NOMO-1 (cell line): ENCODE data around the gene SCGB1A1.

ENCODE experiments used
- DNase-seq, 2 experiments: peaks; one replicate each; lab custom pipeline; 2025; ENCODE audit not compliant: unreplicated experiment in 2 of 2; lab: John Stamatoyannopoulos, UW

SCGB1A1 gene

GRCh38 chr11:62419943-62420342 is 1.1 kb downstream of the SCGB1A1 start:
- no peak for DNase-seq

GRCh38 chr11:62420882-62421281 is 2.0 kb downstream of the SCGB1A1 start:
- no peak for DNase-seq

- no peak for DNase-seq
These were observed 3.2 kb downstream of the SCGB1A1 start for GRCh38 chr11:62421996-62422395.

- DNase-seq = no peak
These were observed 4.2 kb downstream of the SCGB1A1 start for GRCh38 chr11:62423012-62423411.

GRCh38 chr11:62427630-62428233 is 8.9 kb downstream of the SCGB1A1 start:
- peak; percentile 89 to 100 for DNase-seq

GRCh38 chr11:62428871-62429560 is 10.2 kb downstream of the SCGB1A1 start:
- no peak for DNase-seq

DNA sequence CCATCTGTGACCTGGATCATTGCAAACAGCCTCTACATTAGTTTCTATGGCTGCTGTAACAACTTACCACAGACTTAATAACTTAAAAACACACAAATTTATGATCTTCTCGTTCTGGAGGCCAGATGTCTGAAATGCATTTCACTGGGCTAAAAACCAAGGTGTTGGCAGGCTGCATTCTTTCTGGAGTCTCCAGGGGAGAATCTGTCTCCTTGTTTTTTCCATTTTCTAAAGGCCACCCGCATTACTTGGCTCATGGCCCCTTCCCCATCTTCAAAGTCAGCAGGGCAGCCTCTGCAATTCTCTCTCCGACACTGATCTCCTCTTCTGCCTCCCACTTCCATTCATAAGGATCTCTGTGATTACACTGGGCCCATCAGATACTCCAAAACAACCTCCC is 11.6 kb downstream of the SCGB1A1 start:
- DNase-seq = no peak

- no peak for DNase-seq
These were observed 12.5 kb downstream of the SCGB1A1 start for GRCh38 chr11:62431171-62431901.

- no peak for DNase-seq
These were observed 13.9 kb downstream of the SCGB1A1 start for GRCh38 chr11:62432695-62433094.

DNA sequence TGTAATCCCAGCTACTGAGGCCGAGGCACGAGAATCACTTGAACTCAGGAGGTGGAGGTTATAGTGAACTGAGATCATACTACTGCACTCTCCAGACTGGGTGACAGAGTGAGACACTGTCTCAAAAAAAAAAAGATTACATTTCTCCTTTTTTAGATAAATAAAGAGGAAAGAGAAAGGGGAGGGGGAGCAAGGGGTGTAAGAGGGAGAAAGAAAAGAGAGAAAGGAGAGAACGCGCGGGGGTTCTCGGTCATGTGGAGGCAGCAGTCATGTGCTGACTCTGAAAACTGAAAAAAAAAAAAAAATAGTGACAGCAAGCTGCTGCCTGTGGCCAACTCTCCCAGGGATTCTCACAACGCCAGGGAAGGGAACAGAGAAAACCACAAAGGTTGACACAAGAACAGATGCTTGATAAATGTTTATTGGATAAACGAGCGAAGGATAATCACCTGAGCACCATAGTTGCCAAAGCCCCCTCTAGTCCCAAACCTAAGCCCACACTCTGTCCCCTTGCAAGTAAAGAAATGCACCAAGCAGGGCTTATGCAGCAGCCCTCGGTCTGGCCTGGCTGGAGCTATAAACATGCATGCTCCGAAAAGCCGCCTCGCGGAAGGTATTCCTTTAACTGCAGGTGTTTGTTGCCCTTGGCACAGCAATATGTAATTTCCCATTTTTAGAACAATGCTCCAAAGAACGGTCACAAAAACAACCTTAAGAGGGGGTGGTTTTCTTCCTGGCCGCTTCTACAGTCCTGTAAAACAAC is 14.5 kb downstream of the SCGB1A1 start:
- no peak for DNase-seq

GRCh38 chr11:62433904-62434276 is 15.1 kb downstream of the SCGB1A1 start:
- DNase-seq = peak; percentile 53 to 63

DNA sequence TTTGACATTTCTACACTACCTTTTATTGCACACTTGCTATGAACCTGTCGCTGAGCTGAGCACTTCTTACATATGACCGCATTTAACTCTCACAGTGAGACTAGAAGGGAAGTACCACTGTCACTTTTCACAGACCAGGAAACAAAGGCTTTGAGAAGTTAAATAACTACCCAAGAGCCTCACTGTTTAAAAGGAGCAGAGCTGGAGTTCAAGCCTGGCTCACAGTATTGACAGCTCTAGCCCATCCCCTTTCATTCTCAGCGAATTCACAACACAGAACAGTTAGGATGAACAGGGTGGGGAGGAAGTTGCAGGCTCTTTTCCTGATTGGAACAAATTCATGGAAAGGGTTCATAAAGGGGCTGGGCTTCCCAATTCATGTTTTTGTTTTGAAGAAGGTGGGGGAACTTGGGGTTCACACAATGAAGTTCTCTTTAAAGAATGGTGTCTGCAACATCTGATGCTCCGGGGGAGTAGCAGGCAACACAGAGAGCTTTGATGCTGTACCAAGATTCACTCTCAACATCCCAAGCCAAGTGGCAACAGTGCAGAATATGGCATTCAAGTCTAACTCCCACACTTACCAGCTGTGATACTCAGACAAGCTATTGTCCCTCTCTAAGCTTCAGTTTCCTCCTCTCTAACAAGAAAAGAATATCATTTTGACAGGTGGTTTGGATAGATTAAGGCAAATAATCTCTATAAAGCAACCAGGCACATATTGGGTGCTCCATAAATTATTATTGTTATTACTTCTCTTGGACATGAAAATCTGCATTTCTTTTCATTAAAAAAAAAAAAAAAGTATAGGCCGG is 17.2 kb downstream of the SCGB1A1 start:
- peak; percentile 40 to 88 for DNase-seq

DNA sequence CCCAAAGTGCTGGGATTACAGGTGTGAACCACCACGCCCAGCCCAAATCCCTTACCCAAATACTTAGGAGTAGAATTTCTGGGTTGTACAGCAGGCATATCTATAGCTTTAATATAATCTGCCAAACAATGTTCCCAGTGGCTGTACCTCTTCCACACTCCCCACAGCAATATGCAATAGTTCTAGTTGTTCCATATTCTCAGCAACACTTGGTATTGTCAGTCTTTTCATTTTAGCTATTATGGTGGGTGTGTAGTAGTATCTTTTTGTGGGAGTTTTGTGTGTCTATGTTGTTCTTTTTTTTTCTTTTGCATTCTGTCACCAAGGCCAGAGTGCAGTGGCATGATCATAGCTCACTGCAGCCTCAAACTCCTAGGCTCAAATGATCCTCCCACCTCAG is 18.8 kb downstream of the SCGB1A1 start:
- no peak for DNase-seq

- DNase-seq = no peak
These were observed 19.8 kb downstream of the SCGB1A1 start for GRCh38 chr11:62438641-62439040.

DNA sequence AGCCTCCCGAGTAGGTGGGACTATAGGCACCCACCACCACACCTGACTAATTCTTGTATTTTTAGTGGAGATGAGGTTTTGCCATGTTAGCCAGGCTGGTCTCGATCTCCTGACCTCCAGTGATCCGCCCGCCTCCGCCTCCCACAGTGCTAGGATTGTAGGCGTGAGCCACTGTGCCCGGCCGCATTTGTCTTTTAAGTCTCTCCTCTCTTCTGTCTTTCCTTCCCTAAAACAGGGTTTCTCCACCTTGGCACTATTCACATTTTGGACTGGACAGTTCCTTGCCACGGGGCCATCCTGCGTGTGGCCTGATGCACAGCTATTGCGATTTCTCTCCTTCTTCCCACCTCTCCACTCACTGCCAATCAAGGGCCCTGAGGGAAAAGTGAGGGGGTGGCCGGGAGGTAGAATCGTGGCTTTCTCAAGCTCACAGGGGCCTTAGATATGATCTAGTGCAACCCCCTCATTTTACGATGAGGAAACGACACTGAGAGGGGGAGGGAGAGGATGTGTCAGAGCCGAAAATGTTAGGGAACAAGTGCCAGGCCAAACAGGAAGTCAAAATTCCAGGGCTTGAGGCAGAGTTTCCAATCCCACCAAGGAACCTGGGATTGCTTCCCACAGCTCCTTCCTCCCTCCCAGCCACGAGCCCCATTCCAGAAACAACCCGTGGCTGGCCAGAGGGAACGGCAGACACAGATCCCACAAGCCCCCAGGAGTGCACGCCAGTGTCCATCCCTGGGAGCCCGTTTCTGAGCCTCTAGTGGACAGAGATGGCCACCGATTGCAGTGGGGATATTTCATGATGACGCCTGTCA is 21.2 kb downstream of the SCGB1A1 start:
- peak in 1 of 2 experiments; percentile 28 for DNase-seq

DNA sequence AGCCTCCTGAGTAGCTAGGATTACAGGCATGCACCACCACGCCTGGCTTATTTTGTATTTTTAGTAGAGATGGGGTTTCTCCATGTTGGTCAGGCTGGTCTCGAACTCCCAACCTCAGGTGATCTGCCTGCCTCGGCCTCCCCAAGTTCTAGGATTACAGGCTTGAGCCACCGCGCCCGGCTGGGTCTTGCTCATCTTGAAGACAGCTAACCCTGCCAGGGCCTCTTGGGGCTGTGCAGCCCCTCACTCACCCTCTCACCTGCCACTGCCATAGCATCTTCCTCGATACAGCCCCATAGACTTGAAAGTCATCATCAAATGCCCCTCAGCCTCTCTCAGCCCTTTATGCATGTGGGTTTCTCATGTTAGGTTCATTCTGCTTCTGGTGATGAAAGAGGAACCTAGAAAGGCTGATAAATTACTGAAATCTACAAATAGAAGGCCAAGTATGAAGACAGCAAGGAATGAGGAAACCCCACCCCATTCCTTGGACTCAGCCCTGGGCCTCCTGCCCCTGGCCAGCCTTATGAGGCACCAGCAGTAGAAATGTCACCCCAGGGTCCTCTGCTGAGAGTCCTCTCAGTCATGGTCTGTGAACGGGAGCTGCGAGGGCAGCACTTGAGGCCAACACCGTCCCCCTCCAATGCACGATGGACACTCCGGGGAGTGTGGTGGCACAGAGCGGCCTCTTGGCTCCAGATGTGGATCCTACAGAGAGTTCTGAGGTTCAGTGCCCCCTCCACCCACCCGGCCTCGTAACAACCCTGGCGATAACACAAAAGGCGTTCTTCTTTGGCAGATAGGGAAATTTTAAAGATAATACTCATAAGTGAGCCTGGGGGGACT is 24.8 kb downstream of the SCGB1A1 start:
- DNase-seq = peak; percentile 60 to 92

DNA sequence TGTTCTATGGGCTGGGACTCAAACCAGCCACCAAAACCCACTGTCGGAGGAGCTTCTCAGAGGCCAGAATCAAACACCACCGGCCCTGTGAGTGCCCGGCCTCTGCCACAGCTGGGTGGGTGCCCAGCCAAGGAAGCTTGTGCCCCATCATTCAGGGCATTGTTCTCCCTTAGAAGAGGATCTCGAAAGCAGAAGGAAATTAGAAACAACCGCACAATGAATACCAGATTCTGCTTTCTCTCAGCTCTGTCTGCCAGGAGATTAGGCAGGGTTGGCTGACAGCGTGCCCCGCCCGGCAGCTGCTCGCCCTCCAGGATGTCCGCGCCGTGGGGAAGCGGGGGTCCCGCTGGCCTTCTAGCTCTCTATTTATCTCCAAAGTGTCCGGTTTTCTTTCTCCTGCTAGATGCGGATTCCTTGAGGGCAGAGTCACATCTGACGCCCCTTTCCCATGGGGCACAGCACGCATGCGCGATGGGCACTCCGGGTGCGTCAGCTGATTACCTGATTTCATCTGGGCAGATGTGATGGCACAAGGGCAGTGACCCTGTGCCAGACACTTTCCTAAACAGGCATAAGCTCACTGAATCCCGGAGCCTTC is 25.5 kb downstream of the SCGB1A1 start:
- peak; percentile 80 to 95 for DNase-seq

DNA sequence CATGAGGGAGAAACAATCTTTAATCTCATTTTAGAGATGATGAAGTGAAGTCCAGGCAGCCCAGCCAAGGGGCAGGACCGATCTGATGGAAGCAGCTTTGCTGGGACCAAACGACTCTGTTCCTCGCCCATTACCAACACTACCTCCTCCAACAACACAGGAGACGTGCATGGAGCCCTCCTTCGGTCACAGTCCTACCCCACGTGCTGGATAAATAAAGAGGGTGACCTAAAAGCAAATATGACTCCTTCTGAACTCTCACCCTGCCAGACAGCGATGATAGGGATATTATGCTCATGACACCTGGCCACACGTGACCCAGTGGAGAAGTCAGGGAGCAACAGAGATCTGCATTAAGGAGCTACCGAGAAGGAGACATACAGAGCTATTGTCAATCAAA is 26.0 kb downstream of the SCGB1A1 start:
- no peak for DNase-seq
